H9 (cell line): Measurements from ENCODE around the gene P4HB. TPM values are rescaled to one million over a fixed set of nuclear protein-coding genes. Genes with fewer than 3 reads are reported as not detected.

Experiments used
- DNase-seq: peaks from one replicate; pipeline ENCODE4 v3.0.0-alpha.2; 2017
- H2AFZ ChIP-seq: one replicate; pipeline ENCODE4 v1.6.1; 2013; ENCODE audit warnings: mild to moderate bottlenecking, low read length, control low read depth, moderate library complexity
- H2AK5ac ChIP-seq: 2 replicates; pipeline ENCODE4 v1.6.1; 2013; ENCODE audit warnings: low read length, control low read depth, mixed read lengths; ENCODE audit not compliant: insufficient read length
- H2BK120ac ChIP-seq: one replicate; pipeline ENCODE4 v1.6.1; 2013; ENCODE audit warnings: low read depth, mild to moderate bottlenecking, low read length, control low read depth, inconsistent platforms; ENCODE audit not compliant: poor library complexity, severe bottlenecking
- H2BK12ac ChIP-seq: 2 replicates; pipeline ENCODE4 v1.6.1; 2013; ENCODE audit warnings: low read length, control low read depth, mixed read lengths, low read depth; ENCODE audit not compliant: insufficient read length
- H2BK15ac ChIP-seq: 2 replicates; pipeline ENCODE4 v1.6.1; 2013; ENCODE audit warnings: low read depth, low read length, control low read depth
- H2BK20ac ChIP-seq: one replicate; pipeline ENCODE4 v1.6.1; 2013; ENCODE audit warnings: low read depth, mild to moderate bottlenecking, low read length, control low read depth, inconsistent platforms; ENCODE audit not compliant: poor library complexity, severe bottlenecking
- H2BK5ac ChIP-seq: 2 replicates; pipeline ENCODE4 v1.6.1; 2013; ENCODE audit warnings: low read length, control low read depth, mixed read lengths; ENCODE audit not compliant: insufficient read length
- H3K14ac ChIP-seq: 2 replicates; pipeline ENCODE4 v1.6.1; 2013; ENCODE audit warnings: low read length, control low read depth; ENCODE audit not compliant: insufficient read depth
- H3K18ac ChIP-seq: 2 replicates; pipeline ENCODE4 v1.6.1; 2013; ENCODE audit warnings: low read depth, mild to moderate bottlenecking, mixed read lengths, low read length, control low read depth; ENCODE audit not compliant: insufficient read length
- H3K23ac ChIP-seq: 2 replicates; pipeline ENCODE4 v1.6.1; 2013; ENCODE audit warnings: low read length, control low read depth, mixed read lengths, low read depth; ENCODE audit not compliant: insufficient read length
- H3K23me2 ChIP-seq: 2 replicates; pipeline ENCODE4 v1.6.1; 2013; ENCODE audit warnings: low read depth, mild to moderate bottlenecking, mixed read lengths, low read length, control low read depth; ENCODE audit not compliant: insufficient read length, poor library complexity, severe bottlenecking
- H3K27ac ChIP-seq: 2 replicates; pipeline ENCODE4 v1.5.1; 2013; ENCODE audit warnings: low read length, control low read depth, mixed read lengths, low read depth; ENCODE audit not compliant: insufficient read length
- H3K27me3 ChIP-seq: 2 replicates; pipeline ENCODE4 v1.6.1; 2013; ENCODE audit warnings: low read length, control low read depth, inconsistent platforms; ENCODE audit not compliant: insufficient read depth
- H3K4ac ChIP-seq: 2 replicates; pipeline ENCODE4 v1.6.1; 2013; ENCODE audit warnings: low read depth, mild to moderate bottlenecking, control low read depth, inconsistent platforms, low read length, moderate library complexity
- H3K4me1 ChIP-seq: 2 replicates; pipeline ENCODE4 v1.6.1; 2013; ENCODE audit warnings: low read length, control low read depth, inconsistent platforms; ENCODE audit not compliant: insufficient read depth
- H3K4me2 ChIP-seq: 2 replicates; pipeline ENCODE4 v1.6.1; 2013; ENCODE audit warnings: low read length, control low read depth, mixed read lengths; ENCODE audit not compliant: insufficient read length, insufficient read depth
- H3K56ac ChIP-seq: 2 replicates; pipeline ENCODE4 v1.6.1; 2013; ENCODE audit warnings: low read depth, mild to moderate bottlenecking, mixed read lengths, low read length, control low read depth; ENCODE audit not compliant: insufficient read length
- H3K79me1 ChIP-seq: 2 replicates; pipeline ENCODE4 v1.6.1; 2013; ENCODE audit warnings: low read depth, mild to moderate bottlenecking, moderate library complexity, low read length, control low read depth, inconsistent platforms; ENCODE audit not compliant: insufficient read depth, poor library complexity, severe bottlenecking
- H3K79me2 ChIP-seq: 2 replicates; pipeline ENCODE4 v1.6.1; 2013; ENCODE audit warnings: low read length, control low read depth, inconsistent platforms; ENCODE audit not compliant: insufficient read depth
- H3K9ac ChIP-seq: 2 replicates; pipeline ENCODE4 v1.6.1; 2013; ENCODE audit warnings: low read length, control low read depth, mixed read lengths; ENCODE audit not compliant: insufficient read length; ENCODE audit errors: extremely low read depth
- H3K9me3 ChIP-seq: one replicate; pipeline ENCODE4 v1.6.1; 2013; ENCODE audit warnings: low read depth, low read length, inconsistent platforms; ENCODE audit not compliant: control insufficient read depth
- H3T11ph ChIP-seq: one replicate; pipeline ENCODE4 v1.6.1; 2013; ENCODE audit warnings: mild to moderate bottlenecking, low read length, control low read depth, inconsistent platforms
- H4K20me1 ChIP-seq: one replicate; pipeline ENCODE4 v1.6.1; 2013; ENCODE audit not compliant: control insufficient read depth, insufficient read length, insufficient read depth
- H4K5ac ChIP-seq: 2 replicates; pipeline ENCODE4 v1.6.1; 2013; ENCODE audit warnings: low read depth, mild to moderate bottlenecking, mixed read lengths, low read length, control low read depth; ENCODE audit not compliant: insufficient read length
- H4K8ac ChIP-seq: replicated peaks from 2 replicates; pipeline ENCODE4 v1.6.1; 2013; ENCODE audit warnings: low read length, control low read depth, mixed read lengths, low read depth; ENCODE audit not compliant: insufficient read length
- H4K91ac ChIP-seq: 2 replicates; pipeline ENCODE4 v1.6.1; 2013; ENCODE audit warnings: low read depth, mild to moderate bottlenecking, moderate library complexity, mixed read lengths, low read length, control low read depth; ENCODE audit not compliant: insufficient read length
- H3K27ac Mint-ChIP-seq, 3 experiments: 2 replicates in 2 of 3; 3 replicates in 1 of 3; pipeline ENCODE4 v1.8.0; 2020 to 2021; ENCODE audit warnings: mixed read lengths in 3 of 3, mild to moderate bottlenecking in 1 of 3, moderate library complexity in 1 of 3
- H3K27me3 Mint-ChIP-seq: 2 replicates; pipeline ENCODE4 v1.8.0; 2021; ENCODE audit warnings: low read depth, mild to moderate bottlenecking, moderate library complexity, mixed read lengths
- H3K36me3 Mint-ChIP-seq, 3 experiments: 2 replicates in 2 of 3; 3 replicates in 1 of 3; pipeline ENCODE4 v1.8.0; 2020 to 2021; ENCODE audit warnings: low read depth in 3 of 3, mixed read lengths in 3 of 3; ENCODE audit not compliant: insufficient read depth in 1 of 3
- H3K4me1 Mint-ChIP-seq, 2 experiments: 2 replicates each; pipeline ENCODE4 v1.8.0; 2020; ENCODE audit warnings: mixed read lengths in 2 of 2
- H3K4me3 Mint-ChIP-seq, 2 experiments: 2 replicates in 1 of 2; 3 replicates in 1 of 2; pipeline ENCODE4 v1.8.0; 2020 to 2021; ENCODE audit warnings: mild to moderate bottlenecking in 2 of 2, mixed read lengths in 2 of 2, moderate library complexity in 1 of 2
- H3K9me3 Mint-ChIP-seq, 2 experiments: 2 replicates in 1 of 2; 3 replicates in 1 of 2; pipeline ENCODE4 v1.8.0; 2020; ENCODE audit warnings: mild to moderate bottlenecking in 2 of 2, mixed read lengths in 2 of 2, moderate library complexity in 1 of 2
- CTCF ChIP-seq: fragments of 200-600 bp; sonication (generic); conservative IDR thresholded peaks from 3 replicates; pipeline ENCODE4 v1.8.0; 2021; ENCODE audit warnings: antibody characterized with exemption, mild to moderate bottlenecking
- WGBS: extraction: QIAGEN DNeasy Blood & Tissue Kit; methylation state at CpG from one replicate; pipeline ENCODE4 v1.1.7; 2013; ENCODE audit warnings: missing lambda C conversion rate, low lambda C conversion rate, mixed read lengths; ENCODE audit not compliant: insufficient read length; ENCODE audit errors: extremely low coverage; 5-methylcytosine and 5-hydroxymethylcytosine counted together
- total RNA-seq: library from RNA; stranded (reverse); gene quantifications from 2 replicates; pipeline ENCODE4 v1.2.1, GENCODE V29; 2021

The P4HB gene
- total RNA-seq, 1 experiment from 2014 or later: 366 TPM

GRCh38 chr17:81905424-81905875, 45.1 kb upstream of the P4HB start:
- H3K4ac ChIP-seq: no peak overlapping the region
- H3K27ac Mint-ChIP-seq: no peak overlapping the region
- no peaks in the 10 kb centered on the region; the same call in 1 of the 2 replicates for H3K27me3 ChIP-seq
- H3K9me3 Mint-ChIP-seq: no peaks in the 10 kb centered on the region
- peaks cover 0 to 12% (median 4%) of the 10 kb centered on the region in 3 experiments; a peak in 4 of 7 replicates for H3K36me3 Mint-ChIP-seq
- peaks cover 11% of the 10 kb centered on the region for H3K27me3 Mint-ChIP-seq
- no peaks in the 10 kb centered on the region for H3K79me1 ChIP-seq
- H4K91ac ChIP-seq: no peak overlapping the region
- H2BK12ac ChIP-seq: no peak overlapping the region
- H4K5ac ChIP-seq: no peak overlapping the region
- H4K20me1 ChIP-seq: no peaks in the 10 kb centered on the region
- no peak overlapping the region for H3K14ac ChIP-seq
- no peak overlapping the region for H3K56ac ChIP-seq
- H3K9me3 ChIP-seq: no peaks in the 10 kb centered on the region
- no peak overlapping the region for H3K9ac ChIP-seq
- no peak overlapping the region for H3K27ac ChIP-seq
- no CpG with 5 or more reads among the region's 16 CpGs for WGBS
- DNase-seq: no peak
- H2AFZ ChIP-seq: no peak overlapping the region
- H2BK120ac ChIP-seq: no peak overlapping the region
- TF ChIP-seq CTCF: no peak
- H3K4me3 Mint-ChIP-seq: no peak overlapping the region
- H2BK20ac ChIP-seq: no peak overlapping the region
- no peaks in the 10 kb centered on the region for H3K79me2 ChIP-seq
- H3K18ac ChIP-seq: no peak overlapping the region
- no peaks in the 10 kb centered on the region for H3K4me1 ChIP-seq
- peaks cover 13% of the 10 kb centered on the region for H3K23me2 ChIP-seq
- no peak overlapping the region for H3K4me2 ChIP-seq
- H4K8ac ChIP-seq: no peak overlapping the region
- peaks cover 0 to 3% of the 10 kb centered on the region in 2 experiments; a peak in 3 of 4 replicates for H3K4me1 Mint-ChIP-seq
- no peak overlapping the region for H3K23ac ChIP-seq
- H2AK5ac ChIP-seq: no peak overlapping the region
- H2BK5ac ChIP-seq: no peak overlapping the region
- no peak overlapping the region for H3T11ph ChIP-seq
- H2BK15ac ChIP-seq: no peak overlapping the region
